DMS114 treated with DMSO at 0.1 percent for 48 hours (cell line): ENCODE measurements around the gene RREB1.
A peak's percentile ranks its signal among the peaks of the same experiment; 100 is the strongest.
"Not testable (repeated sequence)": the region's sequence is repeated elsewhere in the genome, so short reads cannot be mapped to it uniquely, and the experiment has no call there.

Source experiments
- DNase-seq: peaks from one replicate; lab custom pipeline; 2025; ENCODE audit not compliant: unreplicated experiment; lab: John Stamatoyannopoulos, UW

RREB1 gene

DNA sequence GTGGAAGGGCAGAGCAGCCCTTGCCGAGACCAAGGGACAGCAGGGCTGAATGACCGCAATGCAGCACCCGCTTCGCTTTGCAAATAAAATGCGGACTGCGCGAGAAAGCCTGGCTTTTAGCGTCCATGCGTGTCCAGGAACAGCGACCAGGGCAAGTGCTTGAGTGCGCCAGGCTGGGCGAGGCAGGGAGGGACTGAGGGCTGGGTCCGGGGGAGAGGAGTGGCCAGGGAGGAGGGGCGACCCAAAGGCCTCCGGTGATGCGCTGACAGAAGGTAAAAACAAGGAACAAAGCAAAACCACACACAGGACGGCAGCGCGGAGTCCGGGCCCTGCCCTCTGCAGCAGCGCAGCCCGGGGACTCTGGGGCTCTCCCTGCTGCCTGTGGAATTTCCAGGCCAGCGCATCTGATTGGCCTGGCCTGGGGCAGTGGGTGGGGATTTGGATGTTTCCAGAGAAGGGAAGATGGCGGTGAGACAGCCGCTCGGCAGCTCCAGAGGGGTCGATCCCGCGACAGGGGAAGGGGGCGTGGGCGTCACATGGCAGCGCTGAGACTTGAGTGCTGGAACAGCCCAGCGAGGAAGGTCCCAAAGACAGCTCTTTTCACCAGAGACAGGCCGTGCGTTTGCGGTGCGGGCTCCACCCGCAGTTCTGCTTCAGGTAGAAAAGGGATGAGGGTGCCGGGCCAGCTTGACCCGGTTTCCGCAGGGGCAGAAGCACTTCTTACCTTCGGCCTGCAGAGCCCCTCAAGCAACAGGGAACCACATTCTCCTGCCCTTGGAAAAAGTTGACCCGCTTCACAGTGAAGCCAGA is 153.5 kb downstream of the RREB1 start:
- DNase-seq, result peak; percentile 83

DNA sequence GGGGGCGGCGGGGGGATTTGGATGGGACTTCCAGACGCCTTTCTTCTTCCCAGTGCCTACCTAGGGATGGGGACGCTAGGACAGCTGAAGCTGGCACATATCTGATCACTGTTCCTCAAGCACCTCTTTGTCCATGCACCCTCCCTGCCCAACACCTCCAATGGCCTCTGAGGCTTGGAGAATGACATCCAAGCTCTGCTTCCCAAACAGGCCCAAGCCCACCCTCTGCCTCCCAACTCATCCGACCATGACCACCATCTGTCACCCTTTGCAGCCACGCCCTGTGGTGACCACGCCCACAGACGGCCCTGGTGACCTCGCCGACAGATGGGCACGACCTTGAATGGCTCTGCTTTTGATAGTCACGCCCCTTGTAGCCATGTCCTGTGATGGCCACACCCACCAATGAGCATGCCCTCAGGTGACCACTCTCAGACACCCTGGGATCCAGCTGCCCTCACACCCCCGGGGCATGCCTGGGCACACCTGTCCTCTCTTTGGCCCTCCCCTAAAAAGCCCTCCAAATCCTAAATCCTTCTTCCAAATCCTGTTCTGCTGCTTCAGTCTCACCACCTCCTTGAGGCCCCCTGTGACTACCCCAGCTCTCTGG is 154.2 kb downstream of the RREB1 start:
- no peak for DNase-seq

DNA sequence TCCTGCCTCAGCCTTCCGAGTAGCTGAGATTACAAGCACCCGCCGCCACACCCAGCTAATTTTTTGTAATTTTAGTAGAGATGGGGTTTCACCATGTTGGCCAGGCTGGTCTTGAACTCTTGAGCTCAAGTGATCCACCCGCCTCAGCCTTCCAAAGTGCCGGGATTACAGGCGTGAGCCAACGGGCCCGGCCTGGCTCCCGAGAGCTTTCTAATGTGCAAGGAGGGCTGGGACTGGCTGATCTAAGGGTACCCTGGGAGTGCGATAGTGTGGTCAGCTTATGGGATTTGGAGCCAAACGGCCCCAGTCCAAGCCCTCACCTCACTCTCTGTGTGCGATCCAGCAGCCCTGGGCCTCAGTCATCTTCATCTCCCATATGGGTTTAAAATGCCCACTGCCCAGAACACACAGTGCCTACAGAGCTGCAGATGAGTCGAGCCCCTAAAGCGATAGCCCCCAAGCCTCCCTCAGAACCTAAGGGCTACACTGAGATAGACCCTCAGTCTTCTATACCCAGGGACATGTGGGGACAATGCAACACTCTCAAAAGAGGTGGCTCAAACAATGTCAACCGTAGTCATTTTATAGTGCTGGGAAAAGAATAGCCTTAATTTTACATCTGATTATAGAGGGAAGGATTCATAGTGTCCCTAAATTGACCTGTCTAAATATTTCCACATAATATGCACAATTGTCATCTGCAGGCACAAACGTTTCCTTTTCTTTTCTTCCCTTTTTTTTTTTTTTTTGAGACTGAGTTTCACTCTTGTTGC is 155.2 kb downstream of the RREB1 start:
- no peak for DNase-seq

DNA sequence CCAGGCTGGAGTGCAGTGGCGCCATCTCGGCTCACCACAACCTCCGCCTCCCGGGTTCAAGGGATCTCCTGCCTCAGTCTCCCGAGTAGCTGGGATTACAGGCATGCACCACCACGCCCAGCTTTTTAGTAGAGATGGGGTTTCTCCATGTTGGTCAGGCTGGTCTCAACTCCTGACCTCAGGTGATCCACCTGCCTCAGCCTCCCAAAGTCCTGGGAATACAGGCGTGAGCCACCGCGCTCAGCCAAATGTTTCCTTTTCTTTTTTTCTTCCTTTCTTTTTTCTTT is 155.7 kb downstream of the RREB1 start:
- not testable (repeated sequence) for DNase-seq

DNA sequence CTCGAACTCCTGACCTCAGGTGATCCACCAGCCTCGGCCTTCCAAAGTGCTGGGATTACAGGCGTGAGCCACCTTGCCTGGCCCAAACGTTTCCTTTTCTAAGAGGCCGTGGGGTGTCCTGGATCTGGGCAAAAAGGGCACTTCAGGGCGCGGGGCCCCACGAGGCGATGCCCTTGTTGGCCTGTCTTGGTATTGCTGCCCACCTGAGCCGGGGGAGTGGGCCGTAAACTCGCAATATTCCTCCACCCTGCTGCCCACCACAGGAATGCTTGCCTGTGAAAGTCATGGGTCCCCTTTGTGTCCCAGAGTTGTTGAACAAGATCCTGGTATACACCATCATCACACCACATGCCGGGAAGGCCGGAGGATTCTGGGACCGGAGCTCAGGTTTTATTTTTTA is 156.3 kb downstream of the RREB1 start:
- DNase-seq, result no peak

DNA sequence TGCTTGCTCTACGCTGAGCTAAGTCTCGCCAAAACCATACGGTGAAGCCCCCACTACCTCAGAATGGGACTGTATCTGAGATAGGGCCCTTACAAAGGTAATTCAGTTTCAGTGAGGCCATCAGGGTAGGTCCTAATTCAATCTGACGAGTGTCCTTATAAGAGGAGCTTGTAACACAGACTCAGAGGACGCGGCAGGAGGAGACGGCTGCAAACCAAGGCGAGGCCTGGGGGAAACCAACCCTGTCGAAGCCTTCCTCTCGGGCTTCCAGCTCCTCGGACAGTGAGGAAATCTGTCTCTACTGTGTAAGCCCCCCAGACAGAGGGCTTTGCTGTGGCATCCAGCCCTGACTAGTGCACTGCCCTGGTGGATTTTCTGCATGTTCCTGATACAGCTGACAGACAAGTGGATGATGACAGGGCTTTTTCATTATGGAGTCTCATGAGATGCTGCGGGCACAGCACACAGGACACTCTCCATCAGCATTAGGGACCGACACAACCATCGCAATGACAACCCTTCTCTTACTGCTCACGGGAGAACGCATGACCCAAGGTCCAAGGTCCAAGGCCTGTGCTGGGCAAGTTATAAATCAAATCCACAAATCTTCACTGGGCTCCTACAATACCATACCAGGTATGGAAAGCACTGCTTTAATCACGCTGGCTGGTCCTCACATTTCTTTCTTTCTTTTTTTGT is 157.1 kb downstream of the RREB1 start:
- DNase-seq, result no peak

DNA sequence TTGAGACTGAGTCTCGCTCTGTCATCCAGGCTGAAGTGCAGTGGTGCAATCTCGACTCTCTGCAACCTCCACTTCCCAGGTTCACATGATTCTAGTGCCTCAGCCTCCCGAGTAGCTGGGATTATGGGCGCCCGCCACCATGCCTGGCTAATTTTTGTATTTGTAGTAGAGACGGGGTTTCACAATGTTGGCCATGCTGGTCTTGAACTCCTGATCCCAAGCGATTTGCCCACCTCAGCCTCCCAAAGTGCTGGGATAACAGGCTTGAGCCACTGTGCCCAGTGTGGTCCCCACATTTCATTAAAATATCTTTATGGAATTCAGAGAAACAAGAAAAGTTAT is 157.6 kb downstream of the RREB1 start:
- DNase-seq, result not testable (repeated sequence)

DNA sequence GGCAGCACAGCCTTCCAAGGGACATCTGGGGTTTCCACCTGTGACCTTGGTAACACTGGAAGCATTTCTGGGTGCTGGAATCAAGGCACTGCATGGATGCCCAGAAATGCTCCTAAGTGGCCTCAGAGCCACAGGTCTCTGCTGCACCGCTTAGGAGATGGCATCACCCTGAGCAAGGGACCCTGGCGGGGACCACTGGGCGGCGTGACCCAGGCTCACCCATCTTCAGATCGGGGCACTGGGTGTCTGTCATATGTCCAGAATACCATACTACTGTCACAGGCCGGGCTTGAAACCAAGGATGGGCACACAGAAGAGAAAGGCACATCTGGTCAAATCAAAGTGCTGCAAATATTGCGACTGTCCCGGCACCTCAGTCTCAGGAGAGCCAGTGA is 159.3 kb downstream of the RREB1 start:
- DNase-seq, result no peak

DNA sequence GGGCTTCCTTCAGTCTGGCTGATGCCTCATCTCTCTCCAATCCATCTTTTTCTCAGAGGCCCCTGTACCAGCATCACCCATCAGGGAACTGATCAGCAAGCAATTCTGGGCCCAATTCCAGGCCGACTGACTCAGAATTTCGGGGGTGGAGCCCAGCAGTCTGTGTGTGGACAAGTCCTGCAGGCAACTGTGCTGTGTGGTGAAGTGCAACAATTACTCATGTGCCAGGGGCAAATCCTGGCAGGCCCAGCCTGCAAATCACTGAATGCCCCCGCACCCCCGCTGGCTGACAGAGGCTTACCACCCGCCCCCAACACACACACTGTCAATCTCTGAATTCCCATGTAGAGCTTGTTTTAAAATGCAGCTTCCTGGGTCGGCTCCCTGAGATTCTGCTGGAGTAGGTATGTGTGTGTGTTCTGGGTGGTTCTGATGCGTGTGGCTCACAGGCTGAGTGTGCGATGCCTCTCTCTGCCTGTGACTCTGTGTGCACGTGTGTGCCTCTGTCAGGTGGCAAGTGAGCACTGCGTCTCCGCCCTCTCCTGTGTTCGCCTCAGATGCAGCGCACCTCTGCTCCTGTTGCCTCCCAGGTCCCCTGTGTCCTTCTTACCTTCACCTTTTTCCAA is 159.8 kb downstream of the RREB1 start:
- DNase-seq, result no peak

DNA sequence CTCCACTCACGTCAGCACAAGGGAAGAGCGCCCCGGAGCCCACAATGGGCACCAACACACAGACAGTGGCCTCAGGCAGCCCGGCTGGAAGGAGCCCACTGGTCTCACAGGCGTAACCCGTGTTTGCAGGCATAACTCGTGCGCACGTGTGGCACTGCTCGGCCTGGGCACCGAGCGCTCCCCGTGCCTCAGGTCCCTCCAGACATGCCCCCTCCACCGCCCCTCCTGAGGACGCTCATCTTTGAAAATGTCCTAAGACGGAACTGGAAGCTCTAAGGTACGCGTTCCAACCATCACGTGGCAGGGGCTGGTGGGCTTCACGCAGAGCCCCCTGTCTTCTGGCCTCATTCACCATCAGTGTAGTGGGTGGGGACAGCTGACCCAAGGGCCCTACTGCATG is 160.6 kb downstream of the RREB1 start:
- no peak for DNase-seq

DNA sequence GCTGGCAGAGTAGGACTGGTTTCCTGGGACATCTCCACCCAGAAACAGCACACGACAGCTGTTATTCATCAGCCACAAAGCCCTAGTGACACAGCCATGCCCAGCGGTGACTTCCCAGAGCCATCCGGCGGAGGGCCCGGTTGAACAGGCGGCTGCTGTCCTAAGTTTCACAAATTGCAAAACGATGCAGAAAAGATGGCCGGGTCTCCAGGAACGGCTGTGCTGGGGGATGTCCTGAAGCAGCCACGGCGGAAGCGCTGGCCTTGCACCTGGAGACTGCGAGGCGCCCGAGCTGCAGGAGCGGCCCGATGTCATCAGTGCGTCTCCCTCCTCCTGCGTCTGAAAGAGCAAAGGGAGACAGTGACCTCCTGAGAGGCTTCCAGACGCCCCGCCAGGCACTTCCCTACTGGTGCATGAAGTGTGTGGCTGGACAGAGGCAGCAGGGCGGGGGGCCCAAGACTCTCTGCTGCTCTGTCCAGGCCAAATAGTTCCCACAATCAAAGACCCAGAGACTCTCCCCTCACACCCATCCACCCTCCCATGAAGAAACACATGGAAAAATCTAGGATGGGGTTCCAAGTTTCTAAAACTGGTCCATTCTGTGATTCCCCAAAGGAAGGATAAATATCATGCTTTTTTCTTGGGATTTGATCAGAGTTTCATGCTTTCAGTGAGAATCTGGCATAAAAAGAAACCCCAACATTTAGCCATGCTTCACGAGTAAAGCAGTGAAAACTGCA is 161.2 kb downstream of the RREB1 start:
- DNase-seq, result no peak

DNA sequence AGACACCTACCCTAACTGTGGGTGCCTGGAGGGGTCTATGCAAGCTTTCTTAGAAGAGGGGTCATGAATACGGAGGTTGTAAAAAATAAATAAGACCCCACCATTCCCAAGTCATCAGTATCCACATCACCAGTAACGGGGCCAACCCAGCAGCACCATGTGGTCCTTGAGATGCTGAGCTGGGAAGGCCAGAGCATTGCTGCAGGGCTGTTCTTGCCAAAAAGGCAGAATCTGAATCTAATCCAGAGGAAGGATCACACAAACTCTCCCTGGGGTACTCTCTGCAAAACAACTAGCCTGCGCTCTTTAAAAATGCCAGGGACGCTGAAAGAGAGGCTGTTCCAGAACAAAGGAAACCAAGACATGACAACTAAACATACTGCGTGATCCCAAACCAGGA is 162.1 kb downstream of the RREB1 start:
- no peak for DNase-seq

DNA sequence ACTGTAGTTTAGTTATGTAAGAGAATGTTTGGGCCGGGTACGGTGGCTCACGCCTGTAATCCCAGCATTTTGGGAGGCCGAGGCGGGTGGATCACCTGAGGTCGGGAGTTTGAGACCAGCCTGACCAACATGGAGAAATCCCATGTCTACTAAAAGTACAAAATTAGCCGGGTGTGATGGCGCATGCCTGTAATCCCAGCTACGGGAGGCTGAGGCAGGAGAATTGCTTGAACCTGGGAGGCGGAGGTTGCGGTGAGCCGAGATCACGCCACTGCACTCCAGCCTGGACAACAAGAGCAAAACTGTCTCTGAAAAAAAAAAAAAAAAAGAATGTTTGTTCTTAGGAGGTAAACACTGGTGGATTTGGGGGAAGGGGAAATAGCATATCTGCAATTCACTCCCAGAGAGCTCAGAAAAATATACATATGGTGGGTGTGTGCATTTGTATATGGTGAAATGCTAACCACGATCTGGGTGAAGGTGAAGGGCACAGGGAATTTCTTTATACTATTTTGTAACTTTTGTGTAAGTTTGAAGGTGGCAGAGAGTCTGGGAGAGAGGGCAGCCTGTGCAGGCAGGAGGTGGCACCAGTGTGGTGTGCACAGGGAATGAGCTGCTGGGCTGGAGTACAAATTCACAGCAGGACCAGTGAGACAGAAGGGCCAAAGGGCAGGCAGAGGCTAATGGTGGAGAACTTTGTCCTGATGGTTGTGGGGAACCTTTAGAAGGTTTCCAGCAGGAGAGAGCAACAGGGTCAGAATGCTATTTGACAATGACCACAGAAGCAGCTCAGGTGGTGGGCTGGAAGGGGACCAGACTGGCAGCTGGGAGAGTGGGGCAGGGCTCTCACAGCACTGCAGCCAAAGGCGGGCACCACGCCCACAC is 162.8 kb downstream of the RREB1 start:
- DNase-seq, result no peak

DNA sequence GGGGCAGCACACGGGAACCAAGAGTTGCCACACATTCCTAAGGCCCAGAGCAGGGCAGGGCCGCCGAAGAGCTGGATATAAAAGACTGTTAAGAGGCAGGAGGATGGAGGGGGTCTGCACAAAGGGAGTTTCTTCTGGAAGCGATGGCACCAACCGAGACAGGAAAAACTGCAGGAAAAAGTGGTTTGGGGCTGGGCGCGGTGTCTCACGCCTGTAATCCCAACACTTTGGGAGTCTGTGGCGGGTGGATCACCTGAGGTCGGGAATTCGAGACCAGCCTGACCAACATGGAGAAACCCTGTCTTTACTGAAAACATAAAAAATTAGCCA is 163.4 kb downstream of the RREB1 start:
- DNase-seq, result no peak

DNA sequence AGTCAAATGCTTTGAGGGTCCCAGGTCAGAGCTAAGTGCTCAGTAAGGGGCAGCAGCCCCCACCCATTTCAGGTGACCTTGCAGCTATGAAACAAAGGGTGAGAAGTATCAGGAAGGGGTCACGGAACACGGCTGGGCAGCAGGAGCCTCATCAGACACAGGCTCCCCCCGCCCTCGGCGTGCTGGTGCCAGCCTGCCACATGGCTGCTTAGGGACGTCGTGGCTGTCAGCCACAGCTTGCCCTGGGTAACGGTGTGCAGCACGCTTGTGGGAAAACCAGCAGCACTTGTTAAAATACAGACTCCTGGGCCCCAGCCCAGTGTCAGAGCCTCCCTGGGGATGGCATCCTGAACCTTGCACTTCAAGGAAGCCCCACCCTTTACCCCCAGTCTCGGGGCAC is 165.9 kb downstream of the RREB1 start:
- DNase-seq, result no peak

DNA sequence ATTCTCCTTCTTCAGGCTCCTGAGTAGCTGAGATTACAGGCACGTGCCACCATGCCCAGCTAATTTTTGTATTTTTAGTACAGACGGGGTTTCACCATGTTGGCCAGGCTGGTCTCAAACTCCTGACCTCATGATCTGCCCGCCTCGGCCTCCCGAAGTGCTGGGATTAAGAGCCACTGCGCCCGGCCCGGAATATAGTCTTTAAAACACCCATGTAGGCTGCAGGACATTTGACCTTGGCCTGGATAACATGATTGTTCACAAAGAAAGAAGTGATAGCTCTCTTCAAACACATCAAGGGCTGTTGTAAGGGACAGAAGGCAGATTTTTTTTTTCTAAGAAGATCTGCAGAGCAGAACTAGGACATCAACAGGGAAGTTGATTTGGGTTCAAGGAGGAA is 166.8 kb downstream of the RREB1 start:
- not testable (repeated sequence) for DNase-seq

DNA sequence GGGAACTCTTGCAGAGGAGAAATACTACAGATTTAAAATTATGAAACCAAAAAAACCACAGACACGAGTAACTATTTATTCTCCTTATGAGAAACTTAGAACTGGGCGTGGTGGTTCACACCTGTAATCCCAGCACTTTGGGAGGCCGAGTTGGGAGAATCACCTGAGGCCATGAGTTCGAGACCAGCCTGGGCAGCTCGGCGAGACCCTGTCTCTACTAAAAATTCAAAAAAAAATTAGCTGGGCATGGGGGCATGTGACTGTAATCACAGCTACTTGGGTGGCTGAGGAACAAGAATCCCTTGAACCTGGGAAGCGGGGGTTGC is 168.4 kb downstream of the RREB1 start:
- no peak for DNase-seq

DNA sequence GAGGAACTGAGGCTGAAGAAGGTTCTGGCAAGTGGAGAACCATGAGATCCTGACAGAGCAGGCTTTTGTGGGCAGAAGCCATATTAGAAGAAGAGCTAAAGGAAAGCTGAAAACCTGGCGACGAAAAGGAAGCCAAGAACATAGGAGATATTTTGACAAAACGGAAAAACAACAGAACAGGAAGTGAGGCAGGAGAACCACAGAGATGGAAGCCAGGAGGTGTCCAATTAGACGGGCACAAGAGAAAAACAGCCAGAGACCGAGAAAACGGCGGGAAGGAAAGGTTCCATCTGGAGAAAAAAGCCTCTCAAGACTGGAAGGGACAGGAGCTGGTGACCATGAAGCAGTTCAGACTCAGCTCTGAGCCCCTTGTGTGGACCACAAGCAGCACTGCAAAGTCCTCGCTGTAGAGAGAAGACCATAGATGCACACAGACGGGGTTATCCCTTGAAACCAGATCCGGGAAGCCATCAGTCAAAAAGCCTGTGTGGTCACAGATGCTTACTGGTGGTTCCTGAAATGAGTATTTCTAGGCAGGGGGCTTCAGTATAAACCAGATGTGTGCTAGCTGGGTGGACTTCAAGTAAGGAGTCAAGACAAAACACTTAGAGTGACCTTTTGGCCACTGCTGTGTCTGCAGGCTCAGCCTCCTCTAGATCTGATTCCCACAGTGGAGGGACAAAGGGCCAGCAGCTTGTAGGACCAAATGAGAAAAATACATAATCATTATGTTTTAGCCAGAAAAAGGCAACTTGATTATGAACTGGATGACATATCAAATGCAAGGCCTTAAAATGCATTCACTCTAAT is 174.5 kb downstream of the RREB1 start:
- no peak for DNase-seq

DNA sequence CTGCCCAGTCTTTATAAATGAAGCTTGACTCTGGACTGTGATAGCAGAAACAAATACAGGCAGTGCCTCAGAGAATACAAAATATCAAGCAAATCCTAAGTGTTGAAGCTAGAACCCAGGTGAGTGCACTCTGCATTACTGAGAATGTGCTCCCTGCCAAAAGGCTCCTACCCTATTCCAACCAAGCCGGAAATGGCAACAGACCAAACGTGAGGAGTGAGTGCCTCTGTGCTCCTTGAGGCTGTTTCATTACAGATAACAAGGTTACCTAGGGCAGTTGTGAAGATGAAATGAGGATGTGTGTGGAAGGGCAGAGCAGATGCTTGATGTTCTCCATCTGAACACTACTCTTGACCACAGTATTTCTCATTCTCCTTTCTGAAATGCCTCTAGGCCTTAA is 175.9 kb downstream of the RREB1 start:
- no peak for DNase-seq
